ENCODE results near the gene ZNF622. TPM values are rescaled to one million over a fixed set of nuclear protein-coding genes. Genes with fewer than 3 reads are reported as not detected.

ZNF622 gene
- 10 to 100 TPM; 41.7 to 42.5 TPM for total RNA-seq
- long read RNA-seq, transcript ZNF622-201 (6 exons, 1,699 nt), result major isoform, 108 of 110 reads
- long read RNA-seq, partial matches to known transcripts, result 0 of 110 reads
- long read RNA-seq, other reads (novel, unspliced or antisense), result 2 of 110 reads

- peak; percentile 94 to 96 for DNase-seq
- intact Hi-C loops (cut with DNase I, micrococcal nuclease), result no loop called here
- ATAC-seq, result peak; percentile 93
Measured at GRCh38 chr5:16465544-16466432, at the start of gene ZNF622. Gene ZNF622, minus strand, starts transcription at chr5:16465800. Its CDS starts 135 bp downstream, at chr5:16465665.

GRCh38 chr5:16510098-16510497 is 44.5 kb upstream of the ZNF622 start:
- intact Hi-C loops (cut with DNase I, micrococcal nuclease), result no loop called here
- ATAC-seq (no peak), DNase-seq (no peak)

- peak; percentile 76 for DNase-seq
Measured at GRCh38 chr5:16508730-16509531, 43.3 kb upstream of the ZNF622 start.

GRCh38 chr5:16507716-16508115 is 42.1 kb upstream of the ZNF622 start:
- DNase-seq (no peak), ATAC-seq (no peak)
- intact Hi-C loops (cut with DNase I, micrococcal nuclease), result no loop called here

More at GRCh38 chr5:16508730-16509531, 43.3 kb upstream of the ZNF622 start:
- peak; percentile 93 for ATAC-seq
- intact Hi-C loops (cut with DNase I, micrococcal nuclease), result no loop called here

- no peak for ATAC-seq
- intact Hi-C loops (cut with DNase I, micrococcal nuclease), result no loop called here
- DNase-seq, result no peak
Measured at GRCh38 chr5:16505904-16506303, 40.3 kb upstream of the ZNF622 start.

- DNase-seq (no peak), ATAC-seq (no peak)
- intact Hi-C loops (cut with DNase I, micrococcal nuclease), result no loop called here
Measured at GRCh38 chr5:16505140-16505891, 39.7 kb upstream of the ZNF622 start.

GRCh38 chr5:16504571-16504970 is 39.0 kb upstream of the ZNF622 start:
- DNase-seq (no peak), ATAC-seq (no peak)
- intact Hi-C loops (cut with DNase I, micrococcal nuclease), result no loop called here

GRCh38 chr5:16502866-16503265 is 37.3 kb upstream of the ZNF622 start:
- ATAC-seq, result no peak
- DNase-seq, result no peak
- intact Hi-C loops (cut with DNase I, micrococcal nuclease), result no loop called here

GRCh38 chr5:16500024-16500423 is 34.4 kb upstream of the ZNF622 start:
- ATAC-seq (no peak), DNase-seq (no peak)
- intact Hi-C loops (cut with DNase I, micrococcal nuclease), result no loop called here

- ATAC-seq, result no peak
- no peak for DNase-seq
- intact Hi-C loops (cut with DNase I, micrococcal nuclease), result no loop called here
Measured at GRCh38 chr5:16497546-16497945, 31.9 kb upstream of the ZNF622 start.

- intact Hi-C loops (cut with DNase I, micrococcal nuclease), result loop anchor here in 1 of 2 donors (5.0 kb wide), 1 partner anchor 59 kb away; no protein-coding TSS in a partner anchor
- ATAC-seq, result no peak
- no peak for DNase-seq
Measured at GRCh38 chr5:16493261-16493660, 27.7 kb upstream of the ZNF622 start.

GRCh38 chr5:16492398-16493140 is 27.0 kb upstream of the ZNF622 start:
- peak; percentile 77 for ATAC-seq
- DNase-seq, result peak; percentile 61 to 70
- intact Hi-C loops (cut with DNase I, micrococcal nuclease), result loop anchor here in 1 of 2 donors (5.0 kb wide), 1 partner anchor 60 kb away; no protein-coding TSS in a partner anchor

- intact Hi-C loops (cut with DNase I, micrococcal nuclease), result loop anchor here in 1 of 2 donors (5.0 kb wide), 1 partner anchor 61 kb away; no protein-coding TSS in a partner anchor
- ATAC-seq, result no peak
Measured at GRCh38 chr5:16490911-16491310, 25.3 kb upstream of the ZNF622 start.

GRCh38 chr5:16489322-16489791 is 23.8 kb upstream of the ZNF622 start:
- no peak for DNase-seq
- intact Hi-C loops (cut with DNase I, micrococcal nuclease), result loop anchor here in 1 of 2 donors (10.0 kb wide), 1 partner anchor 175 kb away; no protein-coding TSS in a partner anchor
- peak; percentile 63 for ATAC-seq

More at GRCh38 chr5:16490911-16491310, 25.3 kb upstream of the ZNF622 start:
- DNase-seq, result no peak

- DNase-seq, result no peak
- peak; percentile 44 for ATAC-seq
- intact Hi-C loops (cut with DNase I, micrococcal nuclease), result loop anchor here in 1 of 2 donors (10.0 kb wide), 1 partner anchor 177 kb away; no protein-coding TSS in a partner anchor
Measured at GRCh38 chr5:16487456-16487855, 21.9 kb upstream of the ZNF622 start.

GRCh38 chr5:16486711-16487111 is 21.1 kb upstream of the ZNF622 start:
- DNase-seq (no peak), ATAC-seq (peak; percentile 39)
- intact Hi-C loops (cut with DNase I, micrococcal nuclease), result loop anchor here in 1 of 2 donors (10.0 kb wide), 1 partner anchor 178 kb away; no protein-coding TSS in a partner anchor

- ATAC-seq, result no peak
- intact Hi-C loops (cut with DNase I, micrococcal nuclease), result loop anchor here in 1 of 2 donors (10.0 kb wide), 1 partner anchor 179 kb away; no protein-coding TSS in a partner anchor
Measured at GRCh38 chr5:16485656-16486055, 20.1 kb upstream of the ZNF622 start.

More at GRCh38 chr5:16485656-16486055, 20.1 kb upstream of the ZNF622 start:
- no peak for DNase-seq

All from left colon (tissue), 2 donors.